BJ (cell line): ENCODE measurements around the gene HIGD1A. TPM values are rescaled to one million over a fixed set of nuclear protein-coding genes. Genes with fewer than 3 reads are reported as not detected.

Experiments
- CTCF ChIA-PET: fragments of 350-600 bp; formaldehyde crosslinking; extraction: SDS; loops from one replicate; lab custom pipeline; 2021; ENCODE audit warnings: antibody characterized with exemption, inconsistent platforms; lab: Yijun Ruan, JAX
- POLR2A ChIA-PET: fragments of 300-600 bp; sonication (Branson Sonifier 250); formaldehyde crosslinking; extraction: SDS; loops from one replicate; lab custom pipeline; 2021; ENCODE audit warnings: antibody characterized with exemption; lab: Charles Lee
- DNase-seq: peaks from one replicate; pipeline ENCODE4 v3.0.0-alpha.2; 2011; ENCODE audit warnings: low read depth
- H3K27me3 ChIP-seq: 2 replicates; pipeline ENCODE4 v1.6.0; 2011; ENCODE audit warnings: low read length; ENCODE audit not compliant: control insufficient read depth, insufficient read depth
- H3K36me3 ChIP-seq: 2 replicates; pipeline ENCODE4 v1.5.1; 2011; ENCODE audit warnings: low read length; ENCODE audit not compliant: control insufficient read depth, insufficient read depth
- H3K4me3 ChIP-seq: 2 replicates; pipeline ENCODE4 v1.5.1; 2011; ENCODE audit warnings: low read depth, mild to moderate bottlenecking, control low read depth, low read length
- polyA plus RNA-seq: library from polyadenylated mRNA; depleted of rRNA; stranded (reverse); fragments of >200 nt; gene quantifications from 2 replicates; pipeline ENCODE4 v1.2.3, GENCODE V29; 2011
- TF ChIP-seq, protein P1 (sequence below): IDR thresholded peaks from 2 replicates; pipeline ENCODE4 v1.5.1; 2011; ENCODE audit warnings: low read depth, mild to moderate bottlenecking, control low read depth, inconsistent platforms, low read length, moderate library complexity; ENCODE audit not compliant: insufficient read depth

The HIGD1A gene
- polyA plus RNA-seq, 1 experiment: 51.1 TPM

DNA sequence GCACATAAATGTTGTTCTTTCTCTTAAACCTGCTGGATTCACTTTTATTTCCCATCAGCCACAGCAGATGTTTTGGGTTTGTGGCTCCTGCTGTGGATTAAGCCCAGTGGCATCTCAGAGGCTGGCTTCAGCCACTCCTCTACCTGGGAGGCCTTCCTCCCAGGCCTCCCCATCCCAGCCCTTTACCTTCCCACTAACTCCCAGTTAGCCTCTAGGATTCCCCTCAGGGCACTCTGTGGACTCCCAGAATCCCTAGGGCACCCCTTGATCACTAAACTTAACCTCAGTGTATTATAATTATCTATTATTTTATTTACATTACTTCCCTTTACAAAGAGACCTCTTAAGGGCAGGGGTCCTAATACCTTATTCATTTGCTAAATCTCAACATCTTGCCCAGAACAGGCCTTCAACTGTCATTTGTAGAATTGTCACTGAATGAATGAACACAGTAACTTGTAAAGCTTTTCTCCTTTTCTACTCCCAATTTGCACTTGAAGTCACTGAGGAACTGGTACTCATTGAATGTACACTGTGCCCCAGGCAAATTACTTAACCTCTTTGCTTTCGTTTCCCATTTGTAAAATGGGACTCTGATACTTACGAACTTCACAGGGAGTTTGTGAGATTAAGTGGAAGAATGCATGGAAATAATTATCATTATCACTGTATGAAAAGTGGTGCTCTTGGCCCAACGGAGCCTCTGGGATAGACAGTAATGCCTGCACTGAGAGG, 39.6 kb downstream of the HIGD1A start:
- H3K27me3 ChIP-seq: peaks cover 8% of the 10 kb centered on the region; the same call in 1 of the 2 replicates
- CTCF ChIA-PET: interaction anchor here (1.0 to 3.5 kb wide), 3 partner anchors 9 to 15 kb away, joined by 3 to 11 read pairs (median 3); no protein-coding TSS in a partner anchor
- POLR2A ChIA-PET: no interaction called here
- H3K36me3 ChIP-seq: no peaks in the 10 kb centered on the region
- TF ChIP-seq, protein P1, sequence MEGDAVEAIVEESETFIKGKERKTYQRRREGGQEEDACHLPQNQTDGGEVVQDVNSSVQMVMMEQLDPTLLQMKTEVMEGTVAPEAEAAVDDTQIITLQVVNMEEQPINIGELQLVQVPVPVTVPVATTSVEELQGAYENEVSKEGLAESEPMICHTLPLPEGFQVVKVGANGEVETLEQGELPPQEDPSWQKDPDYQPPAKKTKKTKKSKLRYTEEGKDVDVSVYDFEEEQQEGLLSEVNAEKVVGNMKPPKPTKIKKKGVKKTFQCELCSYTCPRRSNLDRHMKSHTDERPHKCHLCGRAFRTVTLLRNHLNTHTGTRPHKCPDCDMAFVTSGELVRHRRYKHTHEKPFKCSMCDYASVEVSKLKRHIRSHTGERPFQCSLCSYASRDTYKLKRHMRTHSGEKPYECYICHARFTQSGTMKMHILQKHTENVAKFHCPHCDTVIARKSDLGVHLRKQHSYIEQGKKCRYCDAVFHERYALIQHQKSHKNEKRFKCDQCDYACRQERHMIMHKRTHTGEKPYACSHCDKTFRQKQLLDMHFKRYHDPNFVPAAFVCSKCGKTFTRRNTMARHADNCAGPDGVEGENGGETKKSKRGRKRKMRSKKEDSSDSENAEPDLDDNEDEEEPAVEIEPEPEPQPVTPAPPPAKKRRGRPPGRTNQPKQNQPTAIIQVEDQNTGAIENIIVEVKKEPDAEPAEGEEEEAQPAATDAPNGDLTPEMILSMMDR: no peak
- no peak overlapping the region for H3K4me3 ChIP-seq
- no peak for DNase-seq

DNA sequence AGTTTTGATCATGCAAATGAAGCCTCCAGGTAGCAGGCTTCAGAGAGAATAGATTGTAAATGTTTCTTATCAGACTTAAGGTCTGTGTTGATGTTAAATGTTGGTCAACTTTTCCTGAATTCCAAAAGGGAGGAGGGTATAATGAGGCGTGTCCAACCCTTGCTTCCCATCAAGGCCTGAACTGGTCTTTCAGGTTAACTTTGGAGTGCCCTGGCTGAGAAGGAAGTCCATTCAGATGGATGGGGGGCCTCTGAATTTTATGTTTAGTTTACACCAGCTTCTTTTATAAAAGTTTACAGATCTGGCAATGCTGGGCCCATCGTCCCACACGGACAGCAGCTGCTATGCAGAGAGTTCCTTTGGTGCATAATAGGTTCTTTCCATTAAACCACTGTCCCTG, 40.2 kb downstream of the HIGD1A start:
- no peak for DNase-seq
- TF ChIP-seq, protein P1: no peak
- CTCF ChIA-PET: interaction anchor here (1.0 to 3.5 kb wide), 2 partner anchors 8 to 16 kb away, joined by 3 to 11 read pairs; no protein-coding TSS in a partner anchor
- POLR2A ChIA-PET: no interaction called here
- no peak overlapping the region for H3K4me3 ChIP-seq
- no peaks in the 10 kb centered on the region for H3K36me3 ChIP-seq
- peaks cover 8% of the 10 kb centered on the region; the same call in 1 of the 2 replicates for H3K27me3 ChIP-seq

DNA sequence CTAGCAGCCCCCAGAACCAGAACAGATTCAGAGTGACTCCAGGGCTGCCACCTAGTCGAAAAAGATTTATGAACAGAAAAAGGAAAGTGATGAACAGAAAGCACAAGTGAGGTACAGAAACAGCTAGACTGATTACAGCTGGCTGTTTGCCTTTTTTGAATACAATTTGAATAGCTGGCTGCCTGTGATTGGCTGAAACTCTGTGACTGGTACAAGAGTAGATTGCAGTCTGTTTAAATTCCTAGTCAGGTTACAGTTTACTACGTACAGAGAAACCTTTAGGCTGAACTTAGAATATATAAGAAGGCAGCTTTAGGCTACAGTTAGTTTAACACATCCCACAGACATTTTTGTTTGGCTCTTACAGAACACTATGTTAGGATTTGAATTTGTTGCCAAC, 41.3 kb downstream of the HIGD1A start:
- ChIA-PET POLR2A (no interaction called here), CTCF (interaction anchor here (1.1 to 3.5 kb wide), 3 partner anchors 13 to 18 kb away, joined by 3 to 11 read pairs (median 10); no protein-coding TSS in a partner anchor)

DNA sequence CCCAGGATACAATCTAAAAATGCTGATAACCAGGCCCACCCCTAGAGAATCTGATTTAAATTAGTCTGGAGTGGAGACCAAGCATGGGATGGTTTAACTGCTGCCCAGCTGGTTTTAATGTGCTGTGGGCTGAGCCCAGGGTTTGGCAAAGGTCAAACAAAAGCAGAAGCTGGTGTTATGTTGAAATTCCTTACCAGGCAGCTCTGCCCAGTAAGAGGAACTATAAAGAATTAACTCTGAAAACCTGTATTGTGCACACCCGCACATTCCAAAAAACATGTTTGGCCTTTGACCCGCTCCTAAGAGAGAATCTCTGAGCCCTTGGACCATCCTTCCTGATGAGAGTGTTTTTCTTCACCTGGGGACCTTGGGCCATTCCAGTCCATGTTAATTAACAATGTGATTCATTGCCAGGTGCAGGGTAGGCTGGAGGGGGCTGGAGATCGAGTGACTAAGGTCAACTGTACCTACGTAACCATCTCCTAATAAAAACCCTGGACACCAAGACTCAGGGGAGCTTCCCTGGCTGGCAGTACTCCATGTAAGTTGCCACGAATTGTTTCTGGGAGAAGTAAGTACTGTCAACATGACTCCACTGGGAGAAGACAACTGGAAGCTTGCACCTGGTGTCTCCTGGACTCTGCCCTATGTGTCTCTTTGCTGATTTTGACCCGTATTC, 42.1 kb downstream of the HIGD1A start:
- Histone ChIP-seq H3K27me3 (peaks cover 11% of the 10 kb centered on the region; the same call in 1 of the 2 replicates), H3K4me3 (no peak overlapping the region), H3K36me3 (no peaks in the 10 kb centered on the region)
- no peak for DNase-seq
- ChIA-PET POLR2A (no interaction called here), CTCF (interaction anchor here (1.1 to 3.5 kb wide), 4 partner anchors 10 to 17 kb away, joined by 3 to 11 read pairs (median 6); no protein-coding TSS in a partner anchor)
- TF ChIP-seq, protein P1: no peak

More for the DNA sequence above, 41.3 kb downstream of the HIGD1A start:
- TF ChIP-seq, protein P1: no peak
- no peaks in the 10 kb centered on the region for H3K36me3 ChIP-seq
- no peak overlapping the region for H3K4me3 ChIP-seq
- H3K27me3 ChIP-seq: peaks cover 11% of the 10 kb centered on the region; the same call in 1 of the 2 replicates
- DNase-seq: no peak

DNA sequence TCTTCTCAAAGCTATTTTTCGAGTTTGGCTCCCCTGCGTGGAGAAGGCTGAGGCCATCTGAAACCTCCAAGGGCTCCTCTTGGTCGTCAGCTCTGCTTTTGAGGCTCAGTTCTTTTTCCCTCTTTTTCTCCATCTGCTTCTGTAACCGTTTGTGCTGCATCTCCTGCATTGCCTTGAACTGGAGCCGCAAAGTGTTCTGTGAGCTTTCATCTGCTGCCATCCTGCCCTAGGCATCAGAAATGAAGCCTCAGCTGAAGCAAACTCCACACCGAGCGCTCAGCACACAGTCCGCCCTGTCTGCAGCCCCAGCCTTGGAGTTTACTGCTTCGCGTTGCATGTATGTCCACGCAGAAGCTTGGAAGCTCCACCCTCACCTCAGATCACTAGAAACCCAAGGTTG, 46.2 kb downstream of the HIGD1A start:
- CTCF ChIA-PET: interaction anchor here (0.7 to 2.2 kb wide), 3 partner anchors 9 to 106 kb away, joined by 3 to 10 read pairs (median 5); no protein-coding TSS in a partner anchor
- POLR2A ChIA-PET: no interaction called here
- no peak overlapping the region for H3K4me3 ChIP-seq

More for the DNA sequence above, 46.2 kb downstream of the HIGD1A start:
- no peaks in the 10 kb centered on the region for H3K36me3 ChIP-seq
- TF ChIP-seq, protein P1: no peak
- H3K27me3 ChIP-seq: peaks cover 7% of the 10 kb centered on the region; the same call in 1 of the 2 replicates
- no peak for DNase-seq
